Right atrium auricular region (tissue), 2 donors: ENCODE measurements around the gene SEPTIN12. TPM values are rescaled to one million over a fixed set of nuclear protein-coding genes. Genes with fewer than 3 reads are reported as not detected.

Source experiments
- DNase-seq: peaks from one replicate; pipeline ENCODE4 v3.0.0-alpha.2; 2019; ENCODE audit warnings: low spot score
- H3K27ac ChIP-seq, 2 donors: fragments of 200-600 bp; sonication (generic); 1 replicate in 1 of 2; 2 replicates in 1 of 2; pipeline ENCODE4 v1.5.1; 2016 to 2019
- H3K27me3 ChIP-seq, 2 donors: fragments of 200-600 bp; sonication (generic); one replicate each; pipeline versions ENCODE4 v1.5.1 to v1.6.0; 2017 to 2019
- H3K36me3 ChIP-seq: fragments of 200-600 bp; sonication (generic); one replicate; pipeline ENCODE4 v1.5.1; 2016
- H3K4me1 ChIP-seq, 2 donors: fragments of 200-600 bp; sonication (generic); one replicate each; pipeline versions ENCODE4 v1.5.1 to v1.6.0; 2017 to 2019
- H3K4me3 ChIP-seq, 2 donors: fragments of 200-600 bp; sonication (generic); 1 replicate in 1 of 2; 2 replicates in 1 of 2; pipeline ENCODE4 v1.5.1; 2017 to 2019; ENCODE audit warnings: mild to moderate bottlenecking in 1 of 2, moderate library complexity in 1 of 2
- H3K9me3 ChIP-seq, 2 donors: fragments of 200-600 bp; sonication (generic); one replicate each; pipeline ENCODE4 v1.5.1; 2019
- CTCF ChIP-seq, 2 donors: fragments of 200-600 bp; sonication (generic); IDR thresholded peaks; one replicate each; pipeline ENCODE4 v1.5.1; 2019; ENCODE audit warnings: antibody characterized with exemption in 2 of 2
- total RNA-seq, 2 donors: library from RNA; depleted of rRNA; stranded (reverse); fragments of >200 nt; gene quantifications; one replicate each; pipeline ENCODE4 v1.1.0, GENCODE V29; 2016

The SEPTIN12 gene
- total RNA-seq, 2 donors from 2014 or later: not detected

- no peak for DNase-seq
- no peak overlapping the region for H3K27ac ChIP-seq
- peaks cover 24% of the 10 kb centered on the region for H3K36me3 ChIP-seq
- no peaks in the 10 kb centered on the region for H3K27me3 ChIP-seq
- no peak for TF ChIP-seq CTCF (IDR thresholded peaks at IDR 0.05)
- no peaks in the 10 kb centered on the region for H3K4me1 ChIP-seq
- no peaks in the 10 kb centered on the region for H3K9me3 ChIP-seq
- no peak overlapping the region for H3K4me3 ChIP-seq
Measured at GRCh38 chr16:4728676-4729075, 59.5 kb downstream of the SEPTIN12 start.

Other genes with a start within 250 kb of the SEPTIN12 start
- 10 to 100 TPM; 29.6 to 42.9 TPM for gene CDIP1, start 249.6 kb downstream of the SEPTIN12 start, total RNA-seq
- gene C16orf96, start 232.0 kb downstream of the SEPTIN12 start, total RNA-seq: under 1 TPM in 1 of 2 donors, not detected in 1; 0.24 TPM
- 10 to 100 TPM; 10.8 to 12.2 TPM for gene UBALD1, start 173.5 kb downstream of the SEPTIN12 start, total RNA-seq
- gene MGRN1, start 163.5 kb downstream of the SEPTIN12 start, total RNA-seq: 10 to 100 TPM; 35.6 to 47.4 TPM
- gene NUDT16L1, start 94.8 kb downstream of the SEPTIN12 start, total RNA-seq: 10 to 100 TPM; 25.5 to 61.5 TPM
- 10 to 100 TPM in 1 of 2 donors, 1 to 10 TPM in 1; 6.7 to 13.5 TPM for gene ANKS3, start 54.1 kb downstream of the SEPTIN12 start, total RNA-seq
- gene DNAAF8, start 53.8 kb downstream of the SEPTIN12 start, total RNA-seq: under 1 TPM; 0.39 to 0.44 TPM
- gene ZNF500, start 21.2 kb downstream of the SEPTIN12 start, total RNA-seq: 1 to 10 TPM; 4.3 to 7.5 TPM
- not detected for gene SMIM22, start 7.0 kb upstream of the SEPTIN12 start, total RNA-seq
- 10 to 100 TPM; 50.0 to 65.6 TPM for gene ROGDI, start 14.3 kb upstream of the SEPTIN12 start, total RNA-seq
- gene GLYR1, start 58.9 kb upstream of the SEPTIN12 start, total RNA-seq: 10 to 100 TPM; 37.4 to 39.4 TPM
- gene UBN1, start 59.1 kb upstream of the SEPTIN12 start, total RNA-seq: 10 to 100 TPM; 26.1 to 29.7 TPM
- gene PPL, start 148.8 kb upstream of the SEPTIN12 start, total RNA-seq: 10 to 100 TPM in 1 of 2 donors, 1 to 10 TPM in 1; 7.5 to 17.1 TPM
- gene SEC14L5, start 170.0 kb upstream of the SEPTIN12 start, total RNA-seq: 1 to 10 TPM in 1 of 2 donors, under 1 TPM in 1; 0.28 to 2.0 TPM
- gene NAGPA, start 245.6 kb upstream of the SEPTIN12 start, total RNA-seq: 10 to 100 TPM in 1 of 2 donors, 1 to 10 TPM in 1; 8.1 to 12.7 TPM